SK-N-SH (cell line): ENCODE results near the gene MYO7A. TPM values are rescaled to one million over a fixed set of nuclear protein-coding genes. Genes with fewer than 3 reads are reported as not detected.

Experiments used
- CTCF ChIA-PET: fragments of 300-600, 350-600 bp; formaldehyde crosslinking; extraction: SDS; loops from one replicate; lab custom pipeline; 2021; lab: Yijun Ruan, JAX
- POLR2A ChIA-PET: fragments of 350-600 bp; sonication (Branson Sonifier 250); formaldehyde crosslinking; extraction: SDS; loops from one replicate; lab custom pipeline; 2020; ENCODE audit warnings: antibody characterized with exemption, inconsistent platforms; lab: Yijun Ruan, JAX
- DNase-seq: peaks from one replicate; pipeline ENCODE4 v3.0.0; 2012
- H2AFZ ChIP-seq: fragments of 200-600 bp; sonication (generic); 2 replicates; pipeline ENCODE4 v1.8.1; 2016; ENCODE audit warnings: antibody characterized with exemption, mild to moderate bottlenecking, low read depth
- H3F3A ChIP-seq: fragments of 200-600 bp; sonication (generic); replicated peaks from 2 replicates; pipeline ENCODE3; 2016; ENCODE audit warnings: antibody characterized with exemption, mild to moderate bottlenecking; ENCODE audit not compliant: insufficient read depth
- H3K27ac ChIP-seq, 2 experiments: fragments of 200-500 bp in 1 of 2; fragments of 200-600 bp in 1 of 2; sonication (Bioruptor generic) in 1 of 2; sonication (generic), shearing (Covaris generic) in 1 of 2; 2 replicates each; pipeline versions ENCODE4 v1.5.1 to v1.6.1; 2014 to 2016; ENCODE audit warnings: low read depth in 2 of 2, inconsistent platforms in 1 of 2, low read length in 1 of 2, mild to moderate bottlenecking in 1 of 2, mixed read lengths in 1 of 2
- H3K27me3 ChIP-seq: fragments of 200-600 bp; sonication (generic), shearing (Covaris generic); 2 replicates; pipeline ENCODE4 v1.6.1; 2016; ENCODE audit warnings: mixed run types; ENCODE audit not compliant: insufficient read depth
- H3K36me3 ChIP-seq, 2 experiments: fragments of 200-500 bp in 1 of 2; fragments of 200-600 bp in 1 of 2; sonication (Bioruptor generic) in 1 of 2; sonication (generic) in 1 of 2; replicated peaks in 1 of 2; 2 replicates each; pipeline versions ENCODE3 to v1.5.1; 2014 to 2016; ENCODE audit warnings: low read length in 1 of 2, mild to moderate bottlenecking in 1 of 2; ENCODE audit not compliant: insufficient read depth in 2 of 2, control insufficient read depth in 1 of 2
- H3K4me1 ChIP-seq, 2 experiments: fragments of 200-500 bp in 1 of 2; fragments of 200-600 bp in 1 of 2; sonication (Bioruptor generic) in 1 of 2; sonication (generic), shearing (Covaris generic) in 1 of 2; 2 replicates each; pipeline versions ENCODE4 v1.5.1 to v1.6.1; 2014 to 2016; ENCODE audit warnings: low read depth in 1 of 2, low read length in 1 of 2, mixed run types in 1 of 2; ENCODE audit not compliant: insufficient read depth in 2 of 2, control insufficient read depth in 1 of 2
- H3K4me2 ChIP-seq: fragments of 200-600 bp; sonication (generic), shearing (Covaris generic); 2 replicates; pipeline ENCODE4 v1.6.1; 2017; ENCODE audit warnings: mixed run types
- H3K4me3 ChIP-seq, 2 experiments: fragments of 200-500 bp in 1 of 2; fragments of 200-600 bp in 1 of 2; sonication (Bioruptor generic) in 1 of 2; sonication (generic), shearing (Covaris generic) in 1 of 2; 2 replicates each; pipeline versions ENCODE4 v1.5.1 to v1.8.1; 2014 to 2016; ENCODE audit warnings: low read depth in 2 of 2, inconsistent platforms in 1 of 2, low read length in 1 of 2, mild to moderate bottlenecking in 1 of 2, mixed read lengths in 1 of 2, moderate library complexity in 1 of 2
- H3K79me2 ChIP-seq: fragments of 200-600 bp; sonication (generic); 2 replicates; pipeline ENCODE4 v1.8.1; 2017; ENCODE audit warnings: mild to moderate bottlenecking; ENCODE audit not compliant: insufficient read depth
- H3K9ac ChIP-seq: fragments of 200-600 bp; sonication (generic); 2 replicates; pipeline ENCODE4 v1.6.1; 2017; ENCODE audit warnings: mixed run types
- H3K9me2 ChIP-seq: fragments of 200-600 bp; sonication (generic); 2 replicates; pipeline ENCODE4 v1.6.1; 2017; ENCODE audit warnings: mixed run types
- H3K9me3 ChIP-seq: fragments of 200-600 bp; sonication (generic); 2 replicates; pipeline ENCODE4 v1.6.1; 2017; ENCODE audit warnings: mixed run types, mild to moderate bottlenecking, moderate library complexity
- H4K20me1 ChIP-seq: fragments of 200-600 bp; sonication (generic); 2 replicates; pipeline ENCODE4 v1.6.1; 2017; ENCODE audit warnings: mild to moderate bottlenecking, mixed run types; ENCODE audit not compliant: insufficient read depth
- CHD2 ChIP-seq: fragments of 150-350 bp; IDR thresholded peaks from 2 replicates; pipeline ENCODE4 v1.6.1; 2018; ENCODE audit warnings: low read length; ENCODE audit not compliant: partially characterized antibody
- FOXJ3 ChIP-seq: sonication (generic); formaldehyde crosslinking; IDR thresholded peaks from 2 replicates; pipeline ENCODE4 v1.5.1; 2020; ENCODE audit warnings: mild to moderate bottlenecking, missing genetic modification reagents
- GABPA ChIP-seq: IDR thresholded peaks from 2 replicates; pipeline ENCODE4 v1.4.0; 2012; ENCODE audit warnings: low read depth, mild to moderate bottlenecking
- IRF3 ChIP-seq: fragments of 150-350 bp; IDR thresholded peaks from 2 replicates; pipeline ENCODE4 v1.6.1; 2016; ENCODE audit warnings: mild to moderate bottlenecking, low read depth, low read length
- JUND ChIP-seq: IDR thresholded peaks from 2 replicates; pipeline ENCODE4 v1.4.0; 2012
- NFIC ChIP-seq: IDR thresholded peaks from 2 replicates; pipeline ENCODE4 v1.4.0; 2012; ENCODE audit warnings: borderline replicate concordance
- NRF1 ChIP-seq: IDR thresholded peaks from 2 replicates; pipeline ENCODE4 v1.6.1; 2012; ENCODE audit warnings: low read depth, mild to moderate bottlenecking, low read length
- RAD21 ChIP-seq: IDR thresholded peaks from 2 replicates; pipeline ENCODE4 v1.6.1; 2012; ENCODE audit warnings: mild to moderate bottlenecking, low read length
- REST ChIP-seq: IDR thresholded peaks from 2 replicates; pipeline ENCODE4 v1.6.1; 2012; ENCODE audit warnings: mild to moderate bottlenecking, low read depth, low read length, moderate library complexity
- ZBTB33 ChIP-seq: IDR thresholded peaks from 2 replicates; pipeline ENCODE4 v1.4.0; 2012; ENCODE audit warnings: low read depth, borderline replicate concordance
- WGBS: methylation state at CpG from one replicate; pipeline ENCODE4 v1.1.6; 2017; ENCODE audit warnings: low lambda C conversion rate; 5-methylcytosine and 5-hydroxymethylcytosine counted together
- polyA plus RNA-seq, 3 experiments: library from polyadenylated mRNA; depleted of rRNA; stranded (reverse); fragments of >200 nt; gene quantifications; 2 replicates each; pipeline ENCODE4 v1.2.3, GENCODE V29; 2012

MYO7A gene
- polyA plus RNA-seq, 1 of the 3 experiments (the other 2 are of a cell fraction) = 0.08 TPM

- Histone ChIP-seq H3K4me1 (no peaks in the 10 kb centered on the region), H3K9ac (no peak overlapping the region), H3K4me3 (no peak overlapping the region), H2AFZ (no peak overlapping the region), H4K20me1 (no peaks in the 10 kb centered on the region), H3K36me3 (no peaks in the 10 kb centered on the region), H3K4me2 (no peak overlapping the region), H3K9me3 (no peaks in the 10 kb centered on the region), H3K79me2 (no peaks in the 10 kb centered on the region), H3K9me2 (no peaks in the 10 kb centered on the region), H3F3A (no peaks in the 10 kb centered on the region), H3K27me3 (no peaks in the 10 kb centered on the region), H3K27ac (no peak overlapping the region)
- DNase-seq = no peak
- ChIA-PET POLR2A (no interaction called here), CTCF (interaction anchor here (1.0 to 2.2 kb wide), 6 partner anchors 9 to 344 kb away, joined by 3 to 8 read pairs (median 6); partner anchors contain the start of gene MYO7A)
- TF ChIP-seq NRF1 (no peak), FOXJ3 (CRISPR knock-in tag) (no peak), NFIC (no peak), IRF3 (no peak), CHD2 (no peak), RAD21 (no peak), JUND (no peak), GABPA (no peak), REST (no peak), ZBTB33 (no peak)
- TF ChIP-seq, all 33 proteins: peak for 0
- 82% methylated on average over 4 of the region's 12 CpGs for WGBS
Measured at GRCh38 chr11:77204754-77205466, 76.9 kb downstream of the MYO7A start.
